SIG-M5 treated with dmso at 0.1 percent for 504 hours (cell line): ENCODE results near the gene LMTK3.
"Not testable (repeated sequence)": the region's sequence is repeated elsewhere in the genome, so short reads cannot be mapped to it uniquely, and the experiment has no call there.

Source experiments
- DNase-seq: peaks from one replicate; lab custom pipeline; 2025; ENCODE audit not compliant: unreplicated experiment; lab: John Stamatoyannopoulos, UW

The LMTK3 gene

GRCh38 chr19:48541813-48542212 is 30.2 kb upstream of the LMTK3 start:
- no peak for DNase-seq

GRCh38 chr19:48540110-48540509 is 28.5 kb upstream of the LMTK3 start:
- no peak for DNase-seq

GRCh38 chr19:48539503-48540096 is 28.0 kb upstream of the LMTK3 start:
- no peak for DNase-seq

- DNase-seq: not testable (repeated sequence)
Observed at GRCh38 chr19:48538057-48538456, 26.4 kb upstream of the LMTK3 start.

GRCh38 chr19:48537541-48537940 is 25.9 kb upstream of the LMTK3 start:
- DNase-seq: no peak

GRCh38 chr19:48533770-48534169 is 22.1 kb upstream of the LMTK3 start:
- DNase-seq: no peak

DNA sequence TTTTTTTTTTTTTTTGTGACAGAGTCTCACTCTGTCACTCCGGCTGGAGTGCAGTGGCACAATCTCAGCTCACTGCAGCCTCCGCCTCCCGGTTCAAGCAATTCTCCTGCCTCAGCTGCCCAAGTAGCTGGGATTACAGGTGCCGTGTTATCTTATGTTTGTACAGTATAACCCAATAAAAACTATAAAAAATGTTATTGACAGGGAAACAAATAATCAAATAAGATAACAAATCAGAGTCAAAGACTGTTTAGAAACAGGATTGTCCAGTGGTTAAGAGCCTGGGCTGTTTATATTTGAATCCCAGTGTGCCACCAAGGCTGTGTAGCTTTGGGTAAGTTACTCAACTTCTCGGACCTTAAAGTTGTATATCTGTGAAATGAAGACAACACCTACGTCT is 19.1 kb upstream of the LMTK3 start:
- DNase-seq: no peak

DNA sequence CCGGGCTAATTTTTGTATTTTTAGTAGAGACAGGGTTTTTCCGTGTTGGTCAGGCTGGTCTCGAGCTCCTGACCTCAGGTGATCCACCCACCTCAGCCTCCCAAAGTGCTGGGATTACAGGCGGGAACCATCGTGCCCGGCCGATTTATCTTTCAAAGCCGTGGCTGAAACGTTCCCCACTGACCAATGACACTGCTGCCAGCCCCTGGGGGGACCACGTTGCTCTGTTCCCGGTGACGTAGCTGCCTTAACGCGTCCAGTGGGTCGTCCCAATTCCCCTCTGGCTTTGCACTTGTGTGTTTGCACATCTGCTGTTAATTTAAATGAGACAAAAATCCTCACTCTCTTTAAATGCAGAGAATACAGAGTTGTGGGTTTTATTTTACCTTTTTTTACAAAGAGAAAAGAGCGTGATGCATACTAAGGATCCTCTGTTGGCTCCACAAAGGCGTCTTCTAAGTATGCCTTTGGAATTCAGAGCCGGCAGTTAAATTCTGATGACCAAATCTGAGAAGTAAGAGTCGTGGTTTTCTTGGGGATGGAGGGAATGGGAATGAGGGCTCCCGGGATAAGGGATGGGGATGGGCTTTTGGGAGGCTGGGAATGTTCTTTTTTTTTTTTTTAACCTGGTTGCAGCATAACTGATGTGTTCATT is 18.6 kb upstream of the LMTK3 start:
- DNase-seq: no peak

DNA sequence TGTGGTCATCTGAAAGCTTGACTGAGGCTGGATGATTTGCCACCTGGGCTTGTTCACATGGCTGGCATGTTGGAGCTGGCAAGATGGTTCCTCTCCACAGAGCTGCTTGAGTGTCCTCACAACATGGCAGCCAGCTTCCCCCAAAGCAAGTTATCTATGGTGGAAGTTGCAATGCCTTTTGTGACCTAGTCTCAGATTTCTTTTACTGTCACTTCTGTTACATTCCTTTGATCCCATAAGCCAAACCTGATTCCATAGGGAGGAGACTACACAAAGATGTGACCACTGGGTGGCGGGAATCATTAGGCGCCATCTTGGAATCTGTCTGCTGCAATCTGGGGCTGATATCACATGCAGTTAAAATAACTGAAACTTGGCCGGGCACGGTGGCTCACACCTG is 17.5 kb upstream of the LMTK3 start:
- no peak for DNase-seq

GRCh38 chr19:48524732-48525131 is 13.1 kb upstream of the LMTK3 start:
- DNase-seq: no peak

DNA sequence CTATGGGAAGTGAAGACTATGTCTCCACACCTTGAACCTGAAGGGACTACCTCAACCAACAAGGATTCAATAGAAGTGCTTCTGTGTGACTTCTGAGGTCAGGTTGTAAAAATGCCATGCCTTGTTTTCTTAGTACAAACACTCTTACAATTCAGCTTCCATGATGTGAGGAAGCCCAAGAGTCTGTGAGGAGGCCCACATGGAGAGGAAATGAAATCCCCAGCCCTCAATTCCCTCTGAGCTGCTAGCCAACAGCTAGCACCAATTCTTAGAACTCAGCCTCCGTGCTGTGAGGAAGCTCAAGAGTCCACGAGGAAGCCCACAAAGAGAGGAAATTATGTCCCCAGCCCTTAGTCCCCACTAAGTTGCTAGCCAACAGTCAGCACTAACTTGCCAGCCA is 12.6 kb upstream of the LMTK3 start:
- DNase-seq: no peak

- no peak for DNase-seq
Observed at GRCh38 chr19:48520134-48520533, 8.5 kb upstream of the LMTK3 start.

GRCh38 chr19:48519426-48519825 is 7.8 kb upstream of the LMTK3 start:
- DNase-seq: not testable (repeated sequence)

DNA sequence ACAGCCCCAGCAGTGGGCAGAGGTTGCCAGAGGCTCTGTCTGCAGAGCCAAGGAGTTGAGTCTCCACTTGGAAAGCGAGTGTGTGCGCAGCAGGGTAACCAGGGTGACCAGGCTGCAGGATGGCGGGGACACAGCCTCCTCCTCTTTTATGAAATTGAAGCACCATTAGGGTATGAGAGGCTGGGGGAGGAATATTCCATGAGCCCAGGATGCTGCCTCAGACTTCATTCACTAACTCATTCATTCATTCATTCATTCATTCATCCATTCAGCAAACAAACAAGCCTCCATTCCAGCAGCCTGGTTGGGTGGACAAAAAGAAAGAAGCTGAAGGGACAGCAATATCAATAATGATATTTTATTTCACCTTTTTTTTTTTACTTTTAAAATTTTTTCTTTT is 6.6 kb upstream of the LMTK3 start:
- no peak for DNase-seq

GRCh38 chr19:48516536-48516935 is 4.9 kb upstream of the LMTK3 start:
- DNase-seq: no peak

GRCh38 chr19:48514123-48514458 is 2.5 kb upstream of the LMTK3 start:
- no peak for DNase-seq

GRCh38 chr19:48513289-48514122 is 1.9 kb upstream of the LMTK3 start:
- DNase-seq: peak; percentile 89

DNA sequence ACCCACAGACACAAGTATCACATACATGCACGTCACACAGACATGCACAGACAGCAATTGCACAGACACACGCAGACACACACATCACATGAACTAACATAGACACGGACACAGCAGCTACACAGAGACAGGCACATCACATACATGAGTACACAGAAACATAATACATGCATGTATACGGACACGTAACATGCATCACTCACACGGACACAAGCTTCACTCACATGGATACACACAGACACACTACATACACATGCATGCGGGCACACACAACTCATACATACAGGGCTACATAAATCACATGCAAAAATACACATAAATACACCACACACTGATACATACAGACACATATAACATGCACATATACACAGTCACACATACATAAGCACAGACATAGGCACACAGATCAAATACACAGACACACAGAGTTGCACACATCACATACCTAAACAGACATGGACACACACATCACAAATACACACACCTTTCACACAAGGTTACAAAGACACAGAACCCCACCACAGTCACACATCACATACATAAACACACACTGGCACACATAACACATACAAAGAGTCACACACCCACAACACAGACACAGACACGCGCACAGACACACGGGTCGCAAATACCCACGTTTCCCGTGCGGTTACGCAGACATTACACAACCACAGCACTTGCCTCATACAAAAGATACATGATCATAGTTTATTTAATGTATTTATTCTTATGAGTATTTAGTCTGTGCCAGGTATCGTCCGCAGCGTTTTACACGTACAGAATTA is 1.1 kb upstream of the LMTK3 start:
- DNase-seq: peak; percentile 18

DNA sequence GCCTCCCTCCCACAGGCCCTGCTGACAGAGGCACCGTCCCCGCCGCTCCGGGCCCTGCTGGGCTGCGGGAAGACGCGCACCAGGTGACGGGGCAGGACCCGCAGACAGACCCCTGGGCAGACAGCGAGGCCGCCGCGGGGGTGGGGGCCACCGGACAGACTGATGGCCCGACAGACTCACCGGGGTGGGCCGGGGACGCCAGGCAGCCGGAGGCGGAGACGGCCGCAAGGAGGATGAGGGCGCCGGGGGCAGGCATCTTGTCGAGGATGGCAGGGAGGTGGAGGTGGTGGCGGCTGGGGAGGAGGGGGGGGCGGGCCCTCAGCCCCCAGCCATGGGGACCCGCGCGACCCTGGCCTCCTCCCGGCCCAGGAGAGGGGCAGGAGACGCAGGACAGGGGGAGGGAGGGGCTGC is 309 bp downstream of the LMTK3 start:
- DNase-seq: no peak

GRCh38 chr19:48510421-48511268 is 990 bp downstream of the LMTK3 start:
- DNase-seq: peak; percentile 42
